ENCODE data around the gene MYOM1. TPM values are rescaled to one million over a fixed set of nuclear protein-coding genes. Genes with fewer than 3 reads are reported as not detected.

MYOM1 gene
- total RNA-seq, 1 donor from 2014 or later = 0.46 TPM

- Mint-ChIP-seq H3K4me1 (ENCODE audit: unreplicated experiment) (peaks cover 13% of the 10 kb centered on the region), H3K36me3 (ENCODE audit: unreplicated experiment) (no peaks in the 10 kb centered on the region), H3K4me3 (ENCODE audit: unreplicated experiment) (no peak overlapping the region), H3K9me3 (ENCODE audit: unreplicated experiment) (no peaks in the 10 kb centered on the region), H3K27ac (ENCODE audit: unreplicated experiment) (no peak overlapping the region), H3K27me3 (ENCODE audit: unreplicated experiment) (no peaks in the 10 kb centered on the region)
- TF ChIP-seq CTCF (IDR thresholded peaks at IDR 0.05) = no peak
- no peak for DNase-seq (ENCODE audit: extremely low spot score, unreplicated experiment)
Measured at GRCh38 chr18:3100498-3101132, 119.2 kb downstream of the MYOM1 start.

GRCh38 chr18:3099327-3099726 lies 120.4 kb downstream of the MYOM1 start:
- DNase-seq (ENCODE audit: extremely low spot score, unreplicated experiment) = no peak
- Mint-ChIP-seq H3K4me1 (ENCODE audit: unreplicated experiment) (peaks cover 11% of the 10 kb centered on the region), H3K36me3 (ENCODE audit: unreplicated experiment) (no peaks in the 10 kb centered on the region), H3K9me3 (ENCODE audit: unreplicated experiment) (no peaks in the 10 kb centered on the region), H3K27ac (ENCODE audit: unreplicated experiment) (no peak overlapping the region), H3K4me3 (ENCODE audit: unreplicated experiment) (no peak overlapping the region), H3K27me3 (ENCODE audit: unreplicated experiment) (no peaks in the 10 kb centered on the region)
- no peak for TF ChIP-seq CTCF (IDR thresholded peaks at IDR 0.05)

- Mint-ChIP-seq H3K27me3 (ENCODE audit: unreplicated experiment) (no peaks in the 10 kb centered on the region), H3K36me3 (ENCODE audit: unreplicated experiment) (no peaks in the 10 kb centered on the region), H3K27ac (ENCODE audit: unreplicated experiment) (no peak overlapping the region), H3K9me3 (ENCODE audit: unreplicated experiment) (no peaks in the 10 kb centered on the region), H3K4me3 (ENCODE audit: unreplicated experiment) (no peak overlapping the region), H3K4me1 (ENCODE audit: unreplicated experiment) (peaks cover 6% of the 10 kb centered on the region)
- no peak for TF ChIP-seq CTCF (IDR thresholded peaks at IDR 0.05)
- no peak for DNase-seq (ENCODE audit: extremely low spot score, unreplicated experiment)
Measured at GRCh38 chr18:3097082-3097481, 122.7 kb downstream of the MYOM1 start.

GRCh38 chr18:3095921-3096320 lies 123.8 kb downstream of the MYOM1 start:
- Mint-ChIP-seq H3K9me3 (ENCODE audit: unreplicated experiment) (no peaks in the 10 kb centered on the region), H3K27ac (ENCODE audit: unreplicated experiment) (no peak overlapping the region), H3K4me3 (ENCODE audit: unreplicated experiment) (no peak overlapping the region), H3K36me3 (ENCODE audit: unreplicated experiment) (no peaks in the 10 kb centered on the region), H3K27me3 (ENCODE audit: unreplicated experiment) (no peaks in the 10 kb centered on the region), H3K4me1 (ENCODE audit: unreplicated experiment) (peaks cover 6% of the 10 kb centered on the region)
- no peak for DNase-seq (ENCODE audit: extremely low spot score, unreplicated experiment)
- TF ChIP-seq CTCF (IDR thresholded peaks at IDR 0.05) = no peak

- no peak for DNase-seq (ENCODE audit: extremely low spot score, unreplicated experiment)
- Mint-ChIP-seq H3K9me3 (ENCODE audit: unreplicated experiment) (no peaks in the 10 kb centered on the region), H3K36me3 (ENCODE audit: unreplicated experiment) (no peaks in the 10 kb centered on the region), H3K27me3 (ENCODE audit: unreplicated experiment) (no peaks in the 10 kb centered on the region), H3K4me3 (ENCODE audit: unreplicated experiment) (no peak overlapping the region), H3K4me1 (ENCODE audit: unreplicated experiment) (peaks cover 6% of the 10 kb centered on the region), H3K27ac (ENCODE audit: unreplicated experiment) (no peak overlapping the region)
- no peak for TF ChIP-seq CTCF (IDR thresholded peaks at IDR 0.05)
Measured at GRCh38 chr18:3094338-3094684, 125.5 kb downstream of the MYOM1 start.

All from osteocyte (in vitro differentiated cells).